ENCODE data around the gene HS1BP3. TPM values are rescaled to one million over a fixed set of nuclear protein-coding genes. Genes with fewer than 3 reads are reported as not detected.

Gene HS1BP3
- total and polyA plus RNA-seq, 2 donors (not counting 3 experiments of a cell fraction or from before 2014, with no cell fraction given) = 27.4 to 33.1 TPM

DNA sequence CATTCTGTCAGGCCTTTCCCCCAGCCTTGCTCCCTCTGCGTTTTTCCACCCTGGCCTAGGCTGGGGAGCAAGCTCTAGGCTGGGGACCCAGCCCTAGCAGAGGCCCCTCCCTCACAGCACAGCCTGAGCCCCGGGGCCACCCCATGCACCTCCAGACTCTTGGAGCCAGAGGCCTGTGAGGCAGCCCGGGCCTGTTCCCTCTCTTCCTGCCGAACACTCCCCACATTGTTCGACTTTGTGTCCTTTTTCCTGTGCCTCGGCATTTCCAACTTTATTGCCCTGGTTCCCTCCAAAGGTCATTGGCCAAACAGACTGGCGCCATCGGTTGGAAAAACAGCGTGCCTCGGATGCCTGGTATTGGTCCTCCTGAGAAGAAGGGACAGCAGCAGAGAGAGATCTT is 79.7 kb downstream of the HS1BP3 start:
- CTCF ChIA-PET = interaction anchor here (10.5 kb wide), 1 partner anchor 120 kb away, joined by 78 read pairs; no protein-coding TSS in a partner anchor
- H3K79me2 ChIP-seq (ENCODE audit: control insufficient read depth, insufficient read depth, low read length) = no peaks in the 10 kb centered on the region
- peak; percentile 84 for FAIRE-seq

GRCh38 chr2:20570249-20570648 is 80.6 kb downstream of the HS1BP3 start:
- H4K20me1 ChIP-seq (replicated peaks; ENCODE audit: control insufficient read depth, extremely low read depth, insufficient read depth, low read length) = no peaks in the 10 kb centered on the region
- H3K27ac ChIP-seq (ENCODE audit: insufficient read depth, low read depth, low read length) = peak overlapping the region; percentile 100
- intact Hi-C loops (cut with micrococcal nuclease) = no loop called here
- dilution Hi-C loops (cut with MboI; ENCODE audit: extremely low pct_ligation_motif_present, low sequenced_read_pairs) = no loop called here
- FAIRE-seq (no peak), DNase-seq (ENCODE audit: low read depth, low spot score) (no peak)
- H3K4me1 ChIP-seq (ENCODE audit: control insufficient read depth, extremely low read depth, insufficient read depth, low read length) = peaks cover 84% of the 10 kb centered on the region
- H2AFZ ChIP-seq (ENCODE audit: low read depth, low read length) = no peak overlapping the region
- POLR2A ChIA-PET = interaction anchor here (11.7 kb wide), 1 partner anchor 120 kb away, joined by 310 read pairs; the partner anchor contains the start of gene RHOB
- H3K27me3 ChIP-seq (ENCODE audit: control insufficient read depth in 2 of 2, insufficient read depth in 2 of 2, low read length in 2 of 2) = no peaks in the 10 kb centered on the region
- no peak overlapping the region for H3K4me3 ChIP-seq (replicated peaks in 1 of 3; ENCODE audit: insufficient read depth in 1 of 3, low read depth in 1 of 3, low read length in 3 of 3)
- H3K9me3 ChIP-seq (replicated peaks; ENCODE audit: control insufficient read depth, insufficient read depth, low read length) = no peaks in the 10 kb centered on the region
- no peak overlapping the region for H3K4me2 ChIP-seq (ENCODE audit: insufficient read depth, low read length)
- H3K9ac ChIP-seq (replicated peaks; ENCODE audit: extremely low read depth, insufficient read depth, low read length) = peak overlapping the region; percentile 95
- H3K79me2 ChIP-seq (ENCODE audit: control insufficient read depth, insufficient read depth, low read length) = no peaks in the 10 kb centered on the region
- no peaks in the 10 kb centered on the region for H3K36me3 ChIP-seq (ENCODE audit: control insufficient read depth in 2 of 2, extremely low read depth in 1 of 2, insufficient read depth in 2 of 2, low read length in 2 of 2)
- TF ChIP-seq EZH2 (IDR thresholded peaks at IDR 0.05; ENCODE audit: borderline replicate concordance, low read depth, low read length, severe bottlenecking) = no peak
- TF ChIP-seq MYC (IDR thresholded peaks at IDR 0.05; ENCODE audit: low read depth, low read length) = no peak
- TF ChIP-seq GATA2 (IDR thresholded peaks at IDR 0.05; ENCODE audit: insufficient read depth, insufficient read length, low read depth, low read length) = no peak
- TF ChIP-seq JUN (IDR thresholded peaks at IDR 0.05; ENCODE audit: borderline replicate concordance, insufficient read depth, insufficient read length, low read depth) = no peak
- no peak for TF ChIP-seq FOS (IDR thresholded peaks at IDR 0.05; ENCODE audit: borderline replicate concordance, insufficient read depth, low read length)
- TF ChIP-seq CTCF (IDR thresholded peaks at IDR 0.05; ENCODE audit: extremely low read depth in 1 of 2, insufficient read depth in 1 of 2, low read depth in 1 of 2, low read length in 2 of 2) = no peak
- no peak for TF ChIP-seq POLR2AphosphoS5 (IDR thresholded peaks at IDR 0.05; ENCODE audit: insufficient read depth, low read depth, low read length)
- no peak for TF ChIP-seq MAX (IDR thresholded peaks at IDR 0.05; ENCODE audit: insufficient read depth, insufficient read length)
- no peak for TF ChIP-seq POLR2A (IDR thresholded peaks at IDR 0.05; ENCODE audit: low read depth, low read length)
- no TSS peak for BruUV-seq (replicated peaks)
- CTCF ChIA-PET = interaction anchor here (0.8 to 10.5 kb wide), 2 partner anchors 43 to 119 kb away, joined by 3 to 78 read pairs; no protein-coding TSS in a partner anchor
- no peaks in the 10 kb centered on the region for H3K9me1 ChIP-seq (replicated peaks; ENCODE audit: control insufficient read depth, extremely low read depth, insufficient read depth, low read length)

More for the DNA sequence above, 79.7 kb downstream of the HS1BP3 start:
- Histone ChIP-seq H3K9me1 (replicated peaks; ENCODE audit: control insufficient read depth, extremely low read depth, insufficient read depth, low read length) (no peaks in the 10 kb centered on the region), H3K4me3 (replicated peaks in 1 of 3; ENCODE audit: insufficient read depth in 1 of 3, low read depth in 1 of 3, low read length in 3 of 3) (no peak overlapping the region), H4K20me1 (replicated peaks; ENCODE audit: control insufficient read depth, extremely low read depth, insufficient read depth, low read length) (no peaks in the 10 kb centered on the region), H3K27me3 (ENCODE audit: control insufficient read depth in 2 of 2, insufficient read depth in 2 of 2, low read length in 2 of 2) (no peaks in the 10 kb centered on the region), H3K36me3 (ENCODE audit: control insufficient read depth in 2 of 2, extremely low read depth in 1 of 2, insufficient read depth in 2 of 2, low read length in 2 of 2) (no peaks in the 10 kb centered on the region), H3K9me3 (replicated peaks; ENCODE audit: control insufficient read depth, insufficient read depth, low read length) (no peaks in the 10 kb centered on the region), H3K4me2 (ENCODE audit: insufficient read depth, low read length) (no peak overlapping the region), H2AFZ (ENCODE audit: low read depth, low read length) (peak overlapping the region; percentile 7), H3K27ac (ENCODE audit: insufficient read depth, low read depth, low read length) (peak overlapping the region; percentile 100), H3K9ac (replicated peaks; ENCODE audit: extremely low read depth, insufficient read depth, low read length) (peak overlapping the region; percentile 95), H3K4me1 (ENCODE audit: control insufficient read depth, extremely low read depth, insufficient read depth, low read length) (peaks cover 93% of the 10 kb centered on the region)
- POLR2A ChIA-PET = interaction anchor here (1.0 to 11.7 kb wide), 3 partner anchors 13 to 127 kb away, joined by 4 to 310 read pairs (median 11); partner anchors contain the start of gene RHOB
- dilution Hi-C loops (cut with MboI; ENCODE audit: extremely low pct_ligation_motif_present, low sequenced_read_pairs) = no loop called here
- peak; percentile 86 for DNase-seq (ENCODE audit: low read depth, low spot score)
- intact Hi-C loops (cut with micrococcal nuclease) = no loop called here
- no TSS peak for BruUV-seq (replicated peaks)
- TF ChIP-seq FOS (IDR thresholded peaks at IDR 0.05; ENCODE audit: borderline replicate concordance, insufficient read depth, low read length) = no peak
- peak; percentile 29 for TF ChIP-seq POLR2AphosphoS5 (IDR thresholded peaks at IDR 0.05; ENCODE audit: insufficient read depth, low read depth, low read length)
- peak; percentile 40 for TF ChIP-seq POLR2A (IDR thresholded peaks at IDR 0.05; ENCODE audit: low read depth, low read length)
